ENCODE measurements around the gene MMS19. TPM values are rescaled to one million over a fixed set of nuclear protein-coding genes. Genes with fewer than 3 reads are reported as not detected.
A peak's percentile ranks its signal among the peaks of the same experiment; 100 is the strongest.

Gene MMS19
- total RNA-seq, 1 donor from 2014 or later: 67.9 TPM

DNA sequence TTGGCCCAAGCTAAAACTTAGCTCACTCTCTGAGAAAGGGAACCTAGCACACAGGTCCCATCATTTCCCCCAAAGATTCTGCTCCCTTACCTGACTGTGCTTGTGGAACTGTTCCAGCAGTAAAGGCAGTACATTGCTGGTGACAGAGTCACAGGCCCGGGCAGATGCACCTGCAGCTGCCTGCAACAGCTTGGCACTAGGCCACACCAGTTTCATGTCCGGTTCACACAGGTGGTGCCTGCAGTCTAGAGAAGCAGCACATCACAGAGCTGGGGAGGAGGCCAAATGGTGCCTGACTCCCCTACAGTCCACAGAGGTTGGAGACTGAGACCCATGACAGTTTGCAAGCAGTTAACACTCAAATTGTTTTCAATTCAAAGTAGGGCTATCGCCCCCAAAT lies 30.1 kb downstream of the MMS19 start:
- no peak for DNase-seq (ENCODE audit: low read depth)

DNA sequence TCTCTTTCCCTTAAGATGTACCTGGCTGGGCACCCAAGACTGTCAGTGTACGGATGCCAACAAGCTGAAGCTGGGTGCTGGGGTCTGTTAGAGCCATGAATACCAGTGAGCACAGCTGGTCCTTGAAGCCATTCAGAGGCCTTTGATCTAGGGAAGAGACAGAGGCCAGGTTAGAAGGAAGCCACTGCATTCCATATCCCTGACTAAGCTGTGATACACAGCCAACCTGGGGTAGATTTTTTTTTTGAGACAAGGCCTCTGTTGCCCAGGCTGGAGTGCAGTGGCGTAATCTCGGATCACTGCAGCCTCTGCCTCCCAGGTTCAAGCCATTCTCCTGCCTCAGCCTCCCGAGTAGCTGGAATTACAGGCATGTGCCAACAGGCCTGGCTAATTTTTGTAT lies 31.5 kb downstream of the MMS19 start:
- peak; percentile 56 for DNase-seq (ENCODE audit: low read depth)

DNA sequence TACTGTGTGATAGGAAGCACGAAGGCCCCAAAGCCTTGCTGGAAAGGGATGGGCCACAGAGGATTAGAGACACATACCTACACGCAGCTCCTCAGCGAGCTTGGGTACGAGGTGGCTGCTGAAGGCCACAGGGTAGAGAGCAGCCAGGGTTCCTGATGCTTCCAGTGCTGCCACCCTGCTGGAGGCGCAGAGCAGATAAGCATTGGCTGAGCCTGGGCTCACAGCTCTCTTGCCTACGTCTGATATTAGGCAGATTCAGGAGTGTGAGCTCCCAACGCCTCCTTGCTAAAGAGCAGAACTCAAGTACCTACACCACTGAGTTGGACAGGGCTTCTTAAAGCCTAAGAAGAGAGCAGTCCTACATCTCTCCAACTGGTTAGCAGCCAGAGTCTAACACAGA lies 32.2 kb downstream of the MMS19 start:
- no peak for DNase-seq (ENCODE audit: low read depth)

- no peak for DNase-seq (ENCODE audit: low read depth)
Observed at GRCh38 chr10:97464226-97464625, 34.0 kb downstream of the MMS19 start.

DNA sequence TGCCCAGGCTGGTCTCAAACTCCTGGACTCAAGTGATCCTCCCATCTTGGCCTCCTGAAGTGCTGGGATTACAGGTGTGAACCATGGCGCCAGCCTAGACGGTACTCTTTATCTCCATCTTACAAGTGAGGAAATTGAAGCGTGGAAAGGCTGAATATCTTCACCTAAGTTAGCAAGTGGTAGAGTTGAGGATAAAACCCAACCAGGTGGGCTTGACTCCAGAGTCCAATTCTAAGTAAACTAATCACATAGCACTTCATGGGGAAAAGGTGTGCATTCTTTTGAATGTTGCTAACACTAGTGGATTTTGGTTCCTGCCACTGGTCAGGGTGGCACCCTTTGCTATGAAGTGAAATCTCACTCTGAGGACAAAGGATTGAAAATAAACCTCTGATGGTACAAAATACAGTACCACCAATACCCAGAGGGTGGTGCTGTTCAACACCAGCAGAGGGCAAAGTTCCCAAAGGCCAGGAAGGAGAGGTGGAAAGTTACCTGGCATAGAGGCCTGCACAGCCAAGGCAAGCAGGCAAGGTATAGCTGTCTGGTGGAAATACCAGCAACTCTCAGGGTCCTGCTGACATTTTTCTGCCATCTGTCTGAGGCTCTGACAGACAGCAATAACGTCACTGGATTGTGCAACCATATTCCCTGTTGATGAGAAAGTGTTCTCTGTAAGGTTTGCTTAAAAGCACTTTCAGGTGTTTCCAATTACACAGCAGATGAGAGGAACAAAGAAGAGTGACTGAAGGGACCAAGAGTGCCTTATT lies 34.7 kb downstream of the MMS19 start:
- peak; percentile 60 for DNase-seq (ENCODE audit: low read depth)

DNA sequence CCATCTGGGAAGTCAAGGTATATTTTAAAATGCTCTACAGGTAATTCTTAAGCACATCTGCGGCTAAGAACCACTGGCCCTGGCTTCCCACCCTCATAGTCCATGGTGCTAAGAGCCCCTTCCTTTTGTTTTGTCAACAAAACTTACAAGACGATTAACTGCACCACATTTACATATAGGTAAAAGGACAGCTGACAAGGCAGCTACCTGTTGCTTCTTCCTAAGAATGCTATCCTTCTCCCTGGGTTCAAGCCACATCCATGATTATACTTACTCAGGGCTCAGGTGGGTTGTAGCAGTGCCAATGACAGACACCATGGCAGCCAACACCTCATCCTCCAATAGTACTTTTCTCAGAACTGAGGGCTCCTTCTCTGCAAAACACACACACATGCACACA lies 35.9 kb downstream of the MMS19 start:
- no peak for DNase-seq (ENCODE audit: low read depth)

DNA sequence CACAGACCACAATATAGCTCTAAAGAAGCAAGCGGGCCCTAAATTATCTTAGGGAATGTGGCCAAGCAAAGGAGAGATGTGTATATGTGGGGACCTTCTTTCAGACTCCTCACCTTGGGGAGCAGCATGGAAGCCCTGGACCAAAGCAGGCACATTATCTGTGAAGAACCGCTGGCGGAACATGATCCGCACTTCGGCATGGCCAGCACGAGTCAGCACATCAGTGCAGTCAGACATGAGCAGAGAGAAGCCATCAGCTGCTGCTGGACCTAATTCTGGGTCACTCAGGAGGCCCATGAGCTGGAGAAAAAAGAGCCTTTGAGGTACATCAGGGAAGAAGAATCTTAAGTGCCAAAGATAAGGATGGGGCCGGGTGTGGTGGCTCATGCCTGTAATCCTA lies 38.3 kb downstream of the MMS19 start:
- DNase-seq (ENCODE audit: low read depth): no peak

GRCh38 chr10:97459111-97459510 lies 39.1 kb downstream of the MMS19 start:
- DNase-seq (ENCODE audit: low read depth): no peak

GRCh38 chr10:97456686-97457065 lies 41.5 kb downstream of the MMS19 start:
- DNase-seq (ENCODE audit: low read depth): no peak

DNA sequence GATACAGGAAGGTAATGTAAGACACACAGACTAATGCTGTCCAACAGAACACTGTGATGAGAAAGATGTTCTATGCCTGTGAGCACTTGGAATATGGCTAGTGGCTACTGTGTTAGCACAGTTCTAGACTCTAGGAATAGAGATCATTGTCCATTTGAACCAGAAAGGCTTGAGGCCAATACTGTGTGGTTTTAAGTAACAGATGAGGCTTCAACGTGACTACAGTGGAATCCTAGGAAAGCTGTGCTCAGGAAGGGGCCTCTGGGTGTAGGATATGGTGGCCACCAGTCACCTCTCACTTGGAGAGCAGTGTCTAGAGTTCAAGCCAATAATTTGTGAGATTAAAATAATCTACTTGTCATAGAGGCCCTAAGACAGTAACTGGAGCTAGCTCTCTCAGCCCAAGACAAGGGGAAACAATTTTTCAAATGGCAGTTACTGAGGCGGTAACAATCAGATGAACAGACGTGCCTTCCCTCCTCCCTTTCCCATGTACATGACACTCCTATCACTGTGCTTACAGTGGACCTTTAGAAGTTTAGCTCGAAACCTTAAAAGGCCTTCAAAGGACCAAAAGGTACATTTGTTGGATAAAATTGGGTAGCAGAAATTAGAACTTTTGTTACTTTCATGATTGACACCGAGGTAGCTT lies 42.1 kb downstream of the MMS19 start:
- DNase-seq (ENCODE audit: low read depth): no peak

GRCh38 chr10:97454330-97455036 lies 43.7 kb downstream of the MMS19 start:
- DNase-seq (ENCODE audit: low read depth): peak; percentile 49

- no peak for DNase-seq (ENCODE audit: low read depth)
Observed at GRCh38 chr10:97452352-97452751, 45.9 kb downstream of the MMS19 start.

GRCh38 chr10:97451605-97452004 lies 46.6 kb downstream of the MMS19 start:
- no peak for DNase-seq (ENCODE audit: low read depth)

GRCh38 chr10:97450828-97451227 lies 47.4 kb downstream of the MMS19 start:
- no peak for DNase-seq (ENCODE audit: low read depth)

DNA sequence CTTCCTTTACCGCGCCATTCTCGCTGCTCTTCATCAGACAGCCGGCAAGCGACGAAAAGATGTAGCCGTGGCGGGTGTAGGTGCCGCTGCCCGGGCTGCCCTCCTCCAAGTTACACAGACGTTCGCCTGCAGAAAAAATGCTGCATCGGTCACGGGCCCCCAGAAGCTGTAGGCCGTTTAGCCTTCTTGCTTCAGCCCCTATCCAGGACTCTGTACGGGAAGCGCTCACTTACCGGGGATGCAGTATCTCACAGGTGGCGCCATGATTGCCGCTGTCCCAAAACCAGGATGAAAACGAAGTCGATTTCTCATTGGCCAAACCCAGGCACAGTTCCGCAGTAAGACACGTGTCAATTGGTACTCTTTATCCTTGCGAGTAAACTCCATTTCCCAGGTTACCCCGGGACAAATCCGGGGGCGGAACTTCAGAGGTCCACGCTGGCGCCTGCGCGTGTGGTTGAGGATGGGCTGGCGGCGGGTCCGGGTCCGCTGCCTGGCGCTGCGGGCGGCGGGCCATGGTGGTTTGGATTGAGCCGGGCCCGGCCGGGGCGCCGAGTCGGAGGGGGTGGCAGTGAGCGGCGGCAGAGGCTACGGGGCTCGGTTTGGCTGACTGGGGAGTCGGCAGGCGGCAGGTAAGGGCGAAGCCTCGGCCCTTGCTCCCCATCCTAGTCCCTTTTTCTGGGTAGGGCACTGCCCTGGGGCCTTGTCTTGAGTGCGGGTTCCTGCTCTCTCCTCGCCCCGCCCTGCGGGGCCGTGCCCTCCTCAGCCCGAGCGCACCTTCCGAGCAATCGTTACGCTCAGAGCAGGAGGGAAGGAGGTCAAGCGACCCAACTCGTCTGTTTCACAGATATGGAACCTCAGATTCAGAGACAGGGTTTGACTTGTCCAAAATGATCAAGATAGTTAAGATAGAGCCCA lies 52.2 kb downstream of the MMS19 start, which contains the start of the genes EXOSC1 and ZDHHC16:
Gene EXOSC1, minus strand, starts transcription at position 285 of the 918 bp plus-strand sequence. Its CDS starts 21 bp downstream, at position 264.
Gene ZDHHC16, plus strand, starts transcription at position 454 of the 918 bp plus-strand sequence. CDS start 5,501 bp downstream, outside the sequence.
- peak; percentile 97 for DNase-seq (ENCODE audit: low read depth)

GRCh38 chr10:97445357-97445721 lies 52.9 kb downstream of the MMS19 start:
- DNase-seq (ENCODE audit: low read depth): no peak

- DNase-seq (ENCODE audit: low read depth): no peak
Observed at GRCh38 chr10:97444212-97444611, 54.0 kb downstream of the MMS19 start.

DNA sequence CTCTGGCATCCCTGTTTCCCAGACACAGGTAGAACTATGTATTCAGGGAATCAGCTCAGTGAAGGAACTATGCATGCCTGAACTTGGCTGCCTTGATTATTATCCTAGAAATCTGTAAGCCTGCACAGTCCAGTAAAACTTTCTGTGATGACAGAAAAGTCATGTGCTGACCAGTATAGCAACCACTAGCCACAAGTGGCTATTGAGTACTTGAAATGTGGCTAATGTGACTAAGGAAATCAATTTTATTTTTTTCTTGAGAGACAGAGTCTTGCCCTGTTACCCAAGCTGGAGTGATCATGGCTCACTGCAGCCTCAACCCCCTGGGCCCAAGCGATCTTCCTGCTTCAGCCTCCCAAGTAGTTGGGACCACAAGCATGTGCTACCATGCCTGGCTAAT lies 55.9 kb downstream of the MMS19 start:
- no peak for DNase-seq (ENCODE audit: low read depth)

GRCh38 chr10:97435211-97435610 lies 63.0 kb downstream of the MMS19 start:
- DNase-seq (ENCODE audit: low read depth): no peak

DNA sequence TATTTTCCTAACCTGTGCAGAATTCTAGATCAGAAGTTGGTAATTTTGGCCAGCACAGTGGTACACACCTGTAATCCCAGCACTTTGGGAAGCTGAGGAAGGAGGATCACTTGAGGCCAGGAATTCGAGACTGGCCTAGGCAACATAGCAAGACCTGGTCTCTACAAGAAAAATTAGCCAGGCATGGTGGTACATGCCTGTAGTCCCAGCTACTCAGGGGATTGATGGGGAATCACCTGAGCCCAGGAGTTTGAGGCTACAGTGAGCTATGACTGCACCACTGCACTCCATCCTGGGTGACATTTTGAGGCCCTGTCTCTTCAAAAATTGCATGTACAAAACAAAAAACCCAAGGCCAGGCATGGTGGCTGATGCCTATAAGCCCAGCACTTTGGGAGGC lies 63.7 kb downstream of the MMS19 start:
- DNase-seq (ENCODE audit: low read depth): no peak

- no peak for DNase-seq (ENCODE audit: low read depth)
Observed at GRCh38 chr10:97434055-97434454, 64.2 kb downstream of the MMS19 start.

DNA sequence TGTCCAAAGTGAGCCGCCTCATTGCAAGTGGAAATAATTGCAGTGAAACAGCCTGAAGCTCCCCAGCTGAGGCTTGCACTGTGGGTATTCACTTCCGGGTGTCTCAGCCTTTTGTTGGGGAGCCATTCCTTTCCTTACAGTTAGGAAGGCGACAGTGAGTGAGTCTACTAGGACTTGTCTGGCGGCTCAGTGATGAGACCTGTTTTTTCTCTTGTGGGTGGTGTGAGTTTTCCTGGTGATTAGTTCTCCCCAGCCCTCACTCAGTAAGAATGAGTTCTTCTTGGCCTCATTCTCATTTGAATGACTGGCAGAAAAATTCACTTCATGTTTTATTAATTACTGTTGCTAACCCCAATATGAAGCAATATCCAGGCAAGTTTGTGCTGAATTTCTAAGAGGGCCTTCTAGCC lies 69.6 kb downstream of the MMS19 start:
- no peak for DNase-seq (ENCODE audit: low read depth)

All from renal cortical epithelial cell (primary cell).